ENCODE data around the gene KCNIP4.

The KCNIP4 gene

GRCh38 chr4:21535898-21536297 lies 412.7 kb downstream of the KCNIP4 start:
- ATAC-seq (no peak), DNase-seq (no peak)
- H3K27ac Mint-ChIP-seq: no peak overlapping the region
- peaks cover 3% of the 10 kb centered on the region for H3K9me3 Mint-ChIP-seq
- H3K36me3 Mint-ChIP-seq (ENCODE audit: low read depth): no peaks in the 10 kb centered on the region
- H3K27me3 Mint-ChIP-seq: peaks cover 2% of the 10 kb centered on the region
- H3K4me3 Mint-ChIP-seq: no peak overlapping the region
- no peaks in the 10 kb centered on the region for H3K4me1 Mint-ChIP-seq

- no peak for ATAC-seq
- peaks cover 2% of the 10 kb centered on the region for H3K27me3 Mint-ChIP-seq
Measured at GRCh38 chr4:21531048-21531447, 417.5 kb downstream of the KCNIP4 start.

GRCh38 chr4:21529214-21529613 lies 419.4 kb downstream of the KCNIP4 start:
- Mint-ChIP-seq H3K4me3 (no peak overlapping the region), H3K27ac (no peak overlapping the region), H3K27me3 (no peaks in the 10 kb centered on the region), H3K36me3 (ENCODE audit: low read depth) (no peaks in the 10 kb centered on the region), H3K4me1 (no peaks in the 10 kb centered on the region), H3K9me3 (peaks cover 8% of the 10 kb centered on the region)
- DNase-seq (no peak), ATAC-seq (no peak)

More at GRCh38 chr4:21531048-21531447, 417.5 kb downstream of the KCNIP4 start:
- H3K4me1 Mint-ChIP-seq: no peaks in the 10 kb centered on the region
- no peak overlapping the region for H3K4me3 Mint-ChIP-seq
- H3K27ac Mint-ChIP-seq: no peak overlapping the region
- H3K9me3 Mint-ChIP-seq: peaks cover 10% of the 10 kb centered on the region
- H3K36me3 Mint-ChIP-seq (ENCODE audit: low read depth): no peaks in the 10 kb centered on the region
- DNase-seq: no peak

GRCh38 chr4:21522296-21522695 lies 426.3 kb downstream of the KCNIP4 start:
- H3K9me3 Mint-ChIP-seq: peaks cover 10% of the 10 kb centered on the region
- H3K27ac Mint-ChIP-seq: no peak overlapping the region

GRCh38 chr4:21517126-21517859 lies 431.3 kb downstream of the KCNIP4 start:
- H3K27me3 Mint-ChIP-seq: no peaks in the 10 kb centered on the region
- no peak overlapping the region for H3K27ac Mint-ChIP-seq
- H3K4me1 Mint-ChIP-seq: no peaks in the 10 kb centered on the region
- ATAC-seq (no peak), DNase-seq (no peak)
- H3K4me3 Mint-ChIP-seq: no peak overlapping the region
- H3K9me3 Mint-ChIP-seq: no peaks in the 10 kb centered on the region
- no peaks in the 10 kb centered on the region for H3K36me3 Mint-ChIP-seq (ENCODE audit: low read depth)

More at GRCh38 chr4:21522296-21522695, 426.3 kb downstream of the KCNIP4 start:
- DNase-seq (no peak), ATAC-seq (no peak)
- Mint-ChIP-seq H3K36me3 (ENCODE audit: low read depth) (no peaks in the 10 kb centered on the region), H3K4me3 (no peak overlapping the region), H3K27me3 (no peaks in the 10 kb centered on the region), H3K4me1 (no peaks in the 10 kb centered on the region)

- Mint-ChIP-seq H3K27ac (no peak overlapping the region), H3K4me1 (no peaks in the 10 kb centered on the region), H3K27me3 (no peaks in the 10 kb centered on the region), H3K9me3 (no peaks in the 10 kb centered on the region), H3K4me3 (no peak overlapping the region), H3K36me3 (ENCODE audit: low read depth) (no peaks in the 10 kb centered on the region)
- DNase-seq: no peak
- ATAC-seq: no peak
Measured at GRCh38 chr4:21514022-21514694, 434.4 kb downstream of the KCNIP4 start.

GRCh38 chr4:21512353-21512752 lies 436.2 kb downstream of the KCNIP4 start:
- no peak for DNase-seq
- H3K9me3 Mint-ChIP-seq: no peaks in the 10 kb centered on the region

GRCh38 chr4:21507439-21507838 lies 441.1 kb downstream of the KCNIP4 start:
- H3K4me1 Mint-ChIP-seq: no peaks in the 10 kb centered on the region
- ATAC-seq (no peak), DNase-seq (no peak)
- no peaks in the 10 kb centered on the region for H3K9me3 Mint-ChIP-seq
- H3K4me3 Mint-ChIP-seq: no peak overlapping the region
- no peaks in the 10 kb centered on the region for H3K36me3 Mint-ChIP-seq (ENCODE audit: low read depth)
- no peak overlapping the region for H3K27ac Mint-ChIP-seq
- no peaks in the 10 kb centered on the region for H3K27me3 Mint-ChIP-seq

More at GRCh38 chr4:21512353-21512752, 436.2 kb downstream of the KCNIP4 start:
- H3K4me1 Mint-ChIP-seq: no peaks in the 10 kb centered on the region
- H3K4me3 Mint-ChIP-seq: no peak overlapping the region
- H3K27ac Mint-ChIP-seq: no peak overlapping the region
- H3K27me3 Mint-ChIP-seq: no peaks in the 10 kb centered on the region
- no peaks in the 10 kb centered on the region for H3K36me3 Mint-ChIP-seq (ENCODE audit: low read depth)
- ATAC-seq: no peak

GRCh38 chr4:21490682-21491081 lies 457.9 kb downstream of the KCNIP4 start:
- no peak for DNase-seq
- no peaks in the 10 kb centered on the region for H3K27me3 Mint-ChIP-seq
- H3K36me3 Mint-ChIP-seq (ENCODE audit: low read depth): no peaks in the 10 kb centered on the region
- no peak overlapping the region for H3K27ac Mint-ChIP-seq
- H3K9me3 Mint-ChIP-seq: peaks cover 5% of the 10 kb centered on the region
- ATAC-seq: no peak
- no peaks in the 10 kb centered on the region for H3K4me1 Mint-ChIP-seq
- no peak overlapping the region for H3K4me3 Mint-ChIP-seq

GRCh38 chr4:21476757-21477156 lies 471.8 kb downstream of the KCNIP4 start:
- DNase-seq (no peak), ATAC-seq (no peak)
- Mint-ChIP-seq H3K27ac (no peak overlapping the region), H3K27me3 (no peaks in the 10 kb centered on the region), H3K36me3 (ENCODE audit: low read depth) (no peaks in the 10 kb centered on the region), H3K4me1 (no peaks in the 10 kb centered on the region), H3K9me3 (peaks cover 3% of the 10 kb centered on the region), H3K4me3 (no peak overlapping the region)

- H3K27me3 Mint-ChIP-seq: no peaks in the 10 kb centered on the region
- peaks cover 3% of the 10 kb centered on the region for H3K9me3 Mint-ChIP-seq
- DNase-seq: no peak
- no peak for ATAC-seq
- H3K4me3 Mint-ChIP-seq: no peak overlapping the region
- H3K27ac Mint-ChIP-seq: no peak overlapping the region
- H3K4me1 Mint-ChIP-seq: no peaks in the 10 kb centered on the region
- no peaks in the 10 kb centered on the region for H3K36me3 Mint-ChIP-seq (ENCODE audit: low read depth)
Measured at GRCh38 chr4:21474195-21474594, 474.4 kb downstream of the KCNIP4 start.

GRCh38 chr4:21470535-21470934 lies 478.0 kb downstream of the KCNIP4 start:
- Mint-ChIP-seq H3K9me3 (no peaks in the 10 kb centered on the region), H3K4me3 (no peak overlapping the region), H3K36me3 (ENCODE audit: low read depth) (no peaks in the 10 kb centered on the region), H3K27me3 (no peaks in the 10 kb centered on the region), H3K4me1 (no peaks in the 10 kb centered on the region), H3K27ac (no peak overlapping the region)
- DNase-seq (no peak), ATAC-seq (no peak)

- H3K4me1 Mint-ChIP-seq: no peaks in the 10 kb centered on the region
- no peak for ATAC-seq
- H3K4me3 Mint-ChIP-seq: no peak overlapping the region
- no peak for DNase-seq
- H3K36me3 Mint-ChIP-seq (ENCODE audit: low read depth): no peaks in the 10 kb centered on the region
- no peaks in the 10 kb centered on the region for H3K9me3 Mint-ChIP-seq
- no peaks in the 10 kb centered on the region for H3K27me3 Mint-ChIP-seq
- H3K27ac Mint-ChIP-seq: no peak overlapping the region
Measured at GRCh38 chr4:21469438-21470300, 478.9 kb downstream of the KCNIP4 start.

GRCh38 chr4:21467551-21467950 lies 481.0 kb downstream of the KCNIP4 start:
- H3K4me3 Mint-ChIP-seq: no peak overlapping the region
- H3K9me3 Mint-ChIP-seq: no peaks in the 10 kb centered on the region
- ATAC-seq (no peak), DNase-seq (no peak)
- no peak overlapping the region for H3K27ac Mint-ChIP-seq
- no peaks in the 10 kb centered on the region for H3K4me1 Mint-ChIP-seq
- H3K36me3 Mint-ChIP-seq (ENCODE audit: low read depth): no peaks in the 10 kb centered on the region
- H3K27me3 Mint-ChIP-seq: no peaks in the 10 kb centered on the region
